K562 (cell line): ENCODE data around the gene CACNG3.

ENCODE experiments used
- ARID1B ChIP-seq: fragments of 450-650 bp; IDR thresholded peaks from 2 replicates; pipeline ENCODE4 v1.6.1; 2016; ENCODE audit warnings: antibody characterized with exemption, mild to moderate bottlenecking, inconsistent platforms
- ELK1 ChIP-seq: sonication (generic); formaldehyde crosslinking; IDR thresholded peaks from 2 replicates; pipeline ENCODE4 v1.8.1; 2022; ENCODE audit warnings: missing genetic modification reagents
- EZH2 ChIP-seq: IDR thresholded peaks from 2 replicates; pipeline ENCODE4 v1.6.1; 2012; ENCODE audit warnings: low read depth, mild to moderate bottlenecking, inconsistent platforms, low read length, borderline replicate concordance
- HNRNPK ChIP-seq: fragments of 200-400 bp; formaldehyde crosslinking; IDR thresholded peaks from one replicate; pipeline ENCODE4 v1.6.1; 2018; ENCODE audit warnings: mild to moderate bottlenecking, low read depth, low read length; ENCODE audit not compliant: poor library complexity, severe bottlenecking
- POLR2A ChIP-seq: fragments of 450-650 bp; conservative IDR thresholded peaks from 2 replicates; pipeline ENCODE4 v1.6.1; 2016
- RNF2 ChIP-seq: sonication (generic); IDR thresholded peaks from 2 replicates; pipeline ENCODE4 v1.6.1; 2016
- XRCC4 ChIP-seq: IDR thresholded peaks from one replicate; pipeline ENCODE4 v1.6.1; 2011; ENCODE audit not compliant: insufficient read depth, insufficient read length; ENCODE audit errors: extremely low read depth
- ZNF384 ChIP-seq: IDR thresholded peaks from 2 replicates; pipeline ENCODE4 v1.6.1; 2012; ENCODE audit warnings: low read depth, low read length, improper control_type of control experiment
- TF ChIP-seq, protein P1 (sequence below), 3 experiments: IDR thresholded peaks in 2 of 3; conservative IDR thresholded peaks in 1 of 3; 2 replicates each; pipeline ENCODE4 v1.5.1; 2011 to 2012; ENCODE audit warnings: low read length in 3 of 3, mild to moderate bottlenecking in 3 of 3, control low read depth in 2 of 3, improper control_type of control experiment in 1 of 3, inconsistent platforms in 1 of 3, low read depth in 1 of 3, mixed read lengths in 1 of 3, moderate library complexity in 1 of 3; ENCODE audit not compliant: insufficient read depth in 2 of 3
- TF ChIP-seq, protein P2 (sequence below): IDR thresholded peaks from 3 replicates; pipeline ENCODE4 v1.6.1; 2011; ENCODE audit warnings: borderline replicate concordance, mild to moderate bottlenecking, moderate library complexity; ENCODE audit not compliant: insufficient read length; ENCODE audit errors: extremely low read depth

DNA sequence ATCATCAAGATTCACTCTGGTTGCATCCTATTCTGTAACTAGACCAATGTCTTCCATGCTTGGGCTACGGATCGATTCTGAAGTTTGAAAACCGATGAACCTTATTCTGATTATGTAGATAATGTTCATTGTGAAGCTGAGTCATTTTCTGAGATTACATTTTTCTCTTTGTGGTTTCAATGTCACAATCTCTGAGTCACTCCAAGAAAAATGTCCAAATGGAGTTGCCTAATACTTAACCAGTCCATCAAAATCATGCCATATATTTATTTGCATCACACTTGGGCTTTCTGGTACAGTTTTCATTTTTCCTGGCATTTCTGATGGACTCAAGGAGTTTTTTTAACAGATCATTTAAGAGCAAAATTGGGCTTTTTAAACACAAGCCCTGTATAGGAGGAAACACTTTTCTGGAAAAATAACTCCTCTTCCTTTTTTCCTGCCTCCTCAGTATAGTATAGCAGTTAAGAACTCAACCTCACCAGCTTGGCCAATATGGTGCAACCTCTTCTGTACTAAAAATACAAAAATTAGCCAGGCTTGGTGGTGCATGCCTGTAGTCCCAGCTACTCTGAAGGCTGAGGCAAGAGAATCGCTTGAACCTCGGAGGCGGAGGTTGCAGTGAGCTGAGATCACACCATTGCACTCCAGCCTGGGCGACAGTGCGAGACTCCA, 17.5 kb downstream of the CACNG3 start:
- TF ChIP-seq, protein P1, sequence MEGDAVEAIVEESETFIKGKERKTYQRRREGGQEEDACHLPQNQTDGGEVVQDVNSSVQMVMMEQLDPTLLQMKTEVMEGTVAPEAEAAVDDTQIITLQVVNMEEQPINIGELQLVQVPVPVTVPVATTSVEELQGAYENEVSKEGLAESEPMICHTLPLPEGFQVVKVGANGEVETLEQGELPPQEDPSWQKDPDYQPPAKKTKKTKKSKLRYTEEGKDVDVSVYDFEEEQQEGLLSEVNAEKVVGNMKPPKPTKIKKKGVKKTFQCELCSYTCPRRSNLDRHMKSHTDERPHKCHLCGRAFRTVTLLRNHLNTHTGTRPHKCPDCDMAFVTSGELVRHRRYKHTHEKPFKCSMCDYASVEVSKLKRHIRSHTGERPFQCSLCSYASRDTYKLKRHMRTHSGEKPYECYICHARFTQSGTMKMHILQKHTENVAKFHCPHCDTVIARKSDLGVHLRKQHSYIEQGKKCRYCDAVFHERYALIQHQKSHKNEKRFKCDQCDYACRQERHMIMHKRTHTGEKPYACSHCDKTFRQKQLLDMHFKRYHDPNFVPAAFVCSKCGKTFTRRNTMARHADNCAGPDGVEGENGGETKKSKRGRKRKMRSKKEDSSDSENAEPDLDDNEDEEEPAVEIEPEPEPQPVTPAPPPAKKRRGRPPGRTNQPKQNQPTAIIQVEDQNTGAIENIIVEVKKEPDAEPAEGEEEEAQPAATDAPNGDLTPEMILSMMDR (IDR thresholded peaks at IDR 0.05 in 2 of 3, conservative IDR thresholded peaks at IDR 0.05 in 1 of 3; ENCODE audit: insufficient read depth in 2 of 3, low read depth in 1 of 3, low read length in 3 of 3), result no peak
- TF ChIP-seq HNRNPK (no peak), EZH2 (no peak), ZNF384 (no peak), ELK1 (no peak), XRCC4 (no peak), RNF2 (no peak), POLR2A (no peak), ARID1B (no peak)
- TF ChIP-seq, protein P2, sequence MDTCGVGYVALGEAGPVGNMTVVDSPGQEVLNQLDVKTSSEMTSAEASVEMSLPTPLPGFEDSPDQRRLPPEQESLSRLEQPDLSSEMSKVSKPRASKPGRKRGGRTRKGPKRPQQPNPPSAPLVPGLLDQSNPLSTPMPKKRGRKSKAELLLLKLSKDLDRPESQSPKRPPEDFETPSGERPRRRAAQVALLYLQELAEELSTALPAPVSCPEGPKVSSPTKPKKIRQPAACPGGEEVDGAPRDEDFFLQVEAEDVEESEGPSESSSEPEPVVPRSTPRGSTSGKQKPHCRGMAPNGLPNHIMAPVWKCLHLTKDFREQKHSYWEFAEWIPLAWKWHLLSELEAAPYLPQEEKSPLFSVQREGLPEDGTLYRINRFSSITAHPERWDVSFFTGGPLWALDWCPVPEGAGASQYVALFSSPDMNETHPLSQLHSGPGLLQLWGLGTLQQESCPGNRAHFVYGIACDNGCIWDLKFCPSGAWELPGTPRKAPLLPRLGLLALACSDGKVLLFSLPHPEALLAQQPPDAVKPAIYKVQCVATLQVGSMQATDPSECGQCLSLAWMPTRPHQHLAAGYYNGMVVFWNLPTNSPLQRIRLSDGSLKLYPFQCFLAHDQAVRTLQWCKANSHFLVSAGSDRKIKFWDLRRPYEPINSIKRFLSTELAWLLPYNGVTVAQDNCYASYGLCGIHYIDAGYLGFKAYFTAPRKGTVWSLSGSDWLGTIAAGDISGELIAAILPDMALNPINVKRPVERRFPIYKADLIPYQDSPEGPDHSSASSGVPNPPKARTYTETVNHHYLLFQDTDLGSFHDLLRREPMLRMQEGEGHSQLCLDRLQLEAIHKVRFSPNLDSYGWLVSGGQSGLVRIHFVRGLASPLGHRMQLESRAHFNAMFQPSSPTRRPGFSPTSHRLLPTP, result no peak
